ENCODE results near the gene PSMC3.

Gene PSMC3

DNA sequence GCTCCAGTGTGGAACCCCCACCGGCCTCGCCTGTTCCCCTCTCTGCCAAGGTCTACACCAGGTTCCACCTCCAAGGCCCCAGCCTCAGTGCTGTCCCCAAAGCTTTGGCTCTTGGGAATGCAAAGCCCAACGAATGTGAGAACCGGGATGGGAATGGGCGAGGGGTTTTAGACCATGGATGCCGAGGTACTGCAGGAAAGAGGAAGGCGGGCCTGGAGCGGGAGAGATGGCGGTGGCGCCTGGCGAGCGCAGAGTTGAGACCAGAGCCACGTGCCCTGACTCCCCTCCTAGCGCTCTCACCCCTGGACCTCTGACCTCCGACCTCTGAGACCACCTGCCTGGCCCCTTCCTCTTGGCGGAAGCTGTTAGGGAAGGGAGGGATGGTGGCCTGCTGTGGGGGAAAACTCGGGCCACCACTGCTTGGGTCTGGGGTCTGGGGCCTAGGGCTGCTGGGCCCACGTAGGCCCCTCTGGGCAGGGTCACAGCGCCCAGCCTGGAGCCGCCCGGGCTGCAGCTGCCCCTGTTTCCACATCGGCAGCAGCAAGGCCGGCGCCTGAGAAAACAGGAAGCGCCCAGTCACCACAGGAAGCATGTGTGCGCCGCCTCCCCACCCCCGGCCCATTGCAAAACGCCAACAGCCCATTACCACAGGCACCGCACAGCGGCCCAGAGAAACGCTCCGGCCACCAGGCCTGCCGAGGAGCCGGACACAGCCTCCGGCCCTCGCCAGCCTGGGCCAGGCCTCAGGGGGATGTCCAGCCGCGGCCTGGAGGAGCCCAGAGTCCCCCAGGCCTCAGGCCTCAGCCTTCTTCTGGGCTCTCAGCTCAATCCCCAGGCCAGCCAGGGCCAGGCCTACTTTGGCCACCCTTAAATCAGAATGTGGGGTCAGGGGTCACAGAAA lies 31.7 kb downstream of the PSMC3 start:
- peak in 1 of 2 donors; percentile 23 for DNase-seq (ENCODE audit: low read depth in 2 of 2)

DNA sequence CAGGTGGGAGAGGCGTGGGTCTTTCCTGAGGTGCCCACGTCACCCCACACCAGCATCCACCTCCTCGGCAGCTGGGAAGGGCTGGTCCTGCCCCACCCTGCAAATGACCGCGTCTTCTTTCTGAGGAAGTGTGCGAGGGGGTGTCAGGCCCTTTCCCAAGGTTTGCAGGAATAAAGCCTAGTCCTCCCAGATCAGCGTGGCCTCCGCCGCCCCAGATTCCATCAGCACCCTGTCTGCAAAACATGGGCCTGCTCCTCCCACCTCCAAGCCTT lies 32.3 kb downstream of the PSMC3 start:
- DNase-seq (ENCODE audit: low read depth in 2 of 2), result no peak

DNA sequence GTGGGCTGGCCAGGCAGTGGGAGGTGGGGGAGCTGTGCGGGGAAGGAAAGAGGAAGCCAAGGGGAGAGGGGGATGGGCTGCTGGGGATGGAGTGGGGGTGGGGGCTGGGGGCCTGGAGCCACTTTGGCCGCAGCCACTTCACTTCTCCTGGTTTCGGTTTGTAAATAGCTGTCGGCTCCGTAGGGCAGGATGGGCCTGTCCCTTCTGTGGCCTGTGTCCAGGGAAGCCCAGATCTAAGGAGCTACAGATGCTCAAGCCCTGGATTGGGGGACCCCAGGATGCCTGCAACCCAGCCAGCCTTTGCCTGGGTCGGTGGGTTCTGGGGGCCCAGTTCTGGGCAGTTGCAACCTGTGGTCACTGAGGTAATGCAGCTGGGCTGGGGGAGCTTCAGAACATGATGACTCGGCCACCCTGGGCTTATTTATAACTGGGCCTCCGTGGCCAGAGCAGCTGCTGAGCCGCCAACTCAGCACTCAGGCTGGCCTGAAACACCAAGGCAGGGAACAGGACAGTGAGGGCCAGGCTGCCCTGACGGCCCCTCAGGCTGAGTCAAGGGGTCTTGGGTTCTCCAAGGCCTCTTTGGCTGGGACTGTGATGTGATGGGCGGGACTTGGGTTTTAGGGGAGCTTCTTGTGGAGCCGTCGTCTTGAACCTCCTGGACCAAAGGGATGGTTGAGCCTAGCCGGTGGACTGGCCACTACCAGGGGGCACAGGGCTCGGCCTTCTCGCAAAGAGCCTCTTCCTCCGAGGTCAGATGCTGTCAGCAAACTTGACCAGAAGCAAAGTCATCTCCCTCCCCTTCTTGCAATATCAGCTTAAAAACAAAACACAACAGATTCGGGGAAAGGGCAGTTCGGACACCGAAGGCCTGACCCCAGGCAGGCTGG lies 32.8 kb downstream of the PSMC3 start:
- DNase-seq (ENCODE audit: low read depth in 2 of 2), result no peak

DNA sequence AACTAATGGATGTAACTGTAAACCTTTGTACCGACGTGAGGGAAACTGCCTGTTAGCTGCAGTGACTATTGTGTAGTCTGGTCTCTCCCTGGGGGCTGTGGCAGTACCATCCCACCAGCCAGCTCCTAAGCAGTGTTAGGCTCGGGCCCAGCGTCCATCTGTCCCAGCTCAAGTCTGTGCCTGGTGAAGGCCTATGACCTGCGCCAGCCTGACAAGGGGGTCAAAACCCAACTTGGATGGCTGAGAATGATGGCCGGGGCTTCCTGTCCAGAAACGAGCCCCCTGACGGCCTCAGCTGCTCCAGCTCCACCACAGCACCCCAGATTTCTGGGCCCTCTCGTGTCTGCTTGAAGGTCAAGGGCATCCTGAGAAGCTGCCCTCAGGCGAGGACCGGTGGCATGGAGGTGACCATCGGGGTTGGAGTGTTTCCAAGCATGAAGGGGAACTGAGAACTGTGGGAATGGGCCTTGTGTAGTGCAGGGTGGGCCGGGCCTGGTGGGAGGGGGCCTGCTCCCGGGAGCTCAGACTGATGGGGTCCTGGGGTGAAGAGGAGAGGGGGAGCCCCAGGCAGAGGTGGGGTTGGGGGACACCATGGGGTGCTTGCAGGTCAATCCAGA lies 33.6 kb downstream of the PSMC3 start:
- no peak for DNase-seq (ENCODE audit: low read depth in 2 of 2)

DNA sequence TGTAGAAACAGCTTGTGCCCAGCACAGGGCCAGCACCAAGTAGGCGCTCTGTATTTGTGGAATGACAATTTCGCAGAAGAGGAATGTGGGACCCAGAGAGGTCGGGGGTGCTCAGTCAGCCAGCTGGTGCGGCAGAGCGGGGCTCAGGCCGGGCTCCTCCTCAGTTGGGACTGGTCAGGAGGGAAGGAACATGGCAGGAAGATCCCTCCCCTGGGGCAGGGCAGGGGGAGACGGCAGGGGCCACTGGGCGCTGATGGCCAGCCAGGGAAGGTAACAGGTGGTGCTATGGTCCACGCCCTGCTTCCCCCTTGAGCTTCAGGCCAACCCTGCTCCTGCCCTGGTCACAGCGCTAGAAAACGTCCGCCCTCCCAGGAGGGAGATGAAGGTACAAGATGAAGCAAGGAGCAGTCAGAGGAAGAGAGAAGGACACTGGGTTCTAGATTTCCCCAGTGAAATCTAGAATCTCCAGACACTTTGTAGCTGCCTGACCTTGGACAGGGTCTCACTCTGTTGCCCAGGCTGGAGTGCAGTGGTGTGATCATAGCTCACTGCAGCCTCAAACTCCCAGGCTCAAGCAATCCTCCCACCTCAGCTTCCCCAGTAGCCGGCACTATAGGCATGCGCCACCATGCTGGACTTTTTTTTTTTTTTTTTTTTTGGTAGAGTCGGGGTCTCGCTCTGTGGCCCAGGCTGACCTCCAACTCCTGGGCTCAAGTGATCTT lies 34.4 kb downstream of the PSMC3 start:
- no peak for DNase-seq (ENCODE audit: low read depth in 2 of 2)

DNA sequence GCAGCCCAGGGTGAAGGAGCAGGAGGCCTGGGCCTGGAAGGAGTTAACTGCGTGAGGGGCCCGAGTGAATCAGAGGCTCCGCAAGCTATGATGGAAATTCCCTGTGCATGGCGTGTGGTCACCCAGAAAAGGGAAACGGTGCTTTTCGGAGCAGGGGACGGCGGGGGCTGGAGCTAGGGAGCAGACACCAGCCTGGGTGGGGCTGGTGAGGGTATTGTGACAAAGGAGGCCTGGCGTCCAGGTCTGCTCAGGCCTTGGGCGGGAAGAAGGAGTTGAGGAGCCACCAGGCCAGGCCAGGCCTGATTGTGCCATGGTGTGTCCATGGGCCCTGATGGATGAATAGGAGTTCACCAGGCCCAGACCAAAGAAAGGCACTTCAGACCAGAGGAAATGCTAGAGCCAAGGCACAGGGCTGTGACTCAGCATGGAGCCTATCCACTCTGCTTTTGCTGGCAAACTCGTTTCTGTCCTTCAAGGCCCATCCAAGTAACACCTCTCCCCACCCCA lies 35.1 kb downstream of the PSMC3 start:
- DNase-seq (ENCODE audit: low read depth in 2 of 2), result no peak

DNA sequence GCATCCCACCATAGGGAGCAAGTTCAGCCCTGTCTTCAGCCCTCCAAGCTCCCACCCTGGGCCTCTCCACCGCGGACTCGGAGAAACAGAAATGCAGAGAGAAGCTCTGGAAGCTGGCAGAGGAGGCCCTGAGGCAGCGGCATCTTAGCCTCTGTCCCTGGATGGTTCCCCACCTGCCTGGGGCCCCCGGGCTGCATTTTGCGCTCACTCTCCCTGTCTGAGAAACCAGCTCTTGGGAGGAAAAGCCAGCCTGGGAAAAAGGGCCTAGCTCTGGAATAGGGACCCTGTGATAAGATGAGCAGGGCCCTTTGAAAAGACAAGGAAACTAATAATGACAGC lies 35.8 kb downstream of the PSMC3 start:
- DNase-seq (ENCODE audit: low read depth in 2 of 2), result no peak

DNA sequence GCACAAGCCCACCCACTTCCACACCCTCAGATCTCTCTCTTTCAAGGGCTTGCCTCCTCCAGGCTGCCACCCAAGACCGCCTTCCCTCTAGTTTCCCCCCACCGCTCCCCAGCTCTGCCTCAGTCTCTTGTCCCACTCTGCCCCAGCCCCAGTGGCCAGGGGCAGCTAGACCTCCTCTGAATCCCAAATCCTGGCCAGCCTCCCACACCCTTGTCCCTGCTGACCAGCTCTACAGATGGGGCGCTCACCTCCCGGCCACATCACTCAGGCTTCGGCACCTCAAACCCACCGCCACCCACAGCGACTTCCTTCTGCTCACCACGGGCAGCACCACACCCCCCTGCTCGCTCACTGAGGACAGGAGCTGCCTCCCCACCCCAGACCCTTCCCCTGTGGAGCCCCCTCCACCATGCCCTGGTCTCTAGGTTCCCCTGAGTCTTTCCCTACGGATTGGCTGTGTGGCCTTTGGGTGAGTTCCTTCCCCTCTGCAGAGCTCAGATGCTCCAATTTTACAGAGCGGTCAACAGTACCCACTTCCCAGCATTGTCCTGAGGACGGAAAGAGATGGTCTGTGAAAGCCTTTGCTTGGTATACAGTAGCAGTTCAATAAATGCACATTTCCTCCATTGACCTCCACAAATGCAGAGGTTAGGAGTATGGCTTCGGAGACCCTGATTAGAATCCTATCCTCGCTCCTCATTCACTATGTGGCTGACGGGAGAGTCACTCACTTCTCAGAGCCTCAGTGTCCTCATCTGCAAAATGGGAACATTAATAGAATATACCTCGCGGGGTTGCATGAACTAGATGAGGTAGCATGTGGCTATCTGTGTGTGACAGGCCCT lies 36.4 kb downstream of the PSMC3 start:
- DNase-seq (ENCODE audit: low read depth in 2 of 2), result no peak

DNA sequence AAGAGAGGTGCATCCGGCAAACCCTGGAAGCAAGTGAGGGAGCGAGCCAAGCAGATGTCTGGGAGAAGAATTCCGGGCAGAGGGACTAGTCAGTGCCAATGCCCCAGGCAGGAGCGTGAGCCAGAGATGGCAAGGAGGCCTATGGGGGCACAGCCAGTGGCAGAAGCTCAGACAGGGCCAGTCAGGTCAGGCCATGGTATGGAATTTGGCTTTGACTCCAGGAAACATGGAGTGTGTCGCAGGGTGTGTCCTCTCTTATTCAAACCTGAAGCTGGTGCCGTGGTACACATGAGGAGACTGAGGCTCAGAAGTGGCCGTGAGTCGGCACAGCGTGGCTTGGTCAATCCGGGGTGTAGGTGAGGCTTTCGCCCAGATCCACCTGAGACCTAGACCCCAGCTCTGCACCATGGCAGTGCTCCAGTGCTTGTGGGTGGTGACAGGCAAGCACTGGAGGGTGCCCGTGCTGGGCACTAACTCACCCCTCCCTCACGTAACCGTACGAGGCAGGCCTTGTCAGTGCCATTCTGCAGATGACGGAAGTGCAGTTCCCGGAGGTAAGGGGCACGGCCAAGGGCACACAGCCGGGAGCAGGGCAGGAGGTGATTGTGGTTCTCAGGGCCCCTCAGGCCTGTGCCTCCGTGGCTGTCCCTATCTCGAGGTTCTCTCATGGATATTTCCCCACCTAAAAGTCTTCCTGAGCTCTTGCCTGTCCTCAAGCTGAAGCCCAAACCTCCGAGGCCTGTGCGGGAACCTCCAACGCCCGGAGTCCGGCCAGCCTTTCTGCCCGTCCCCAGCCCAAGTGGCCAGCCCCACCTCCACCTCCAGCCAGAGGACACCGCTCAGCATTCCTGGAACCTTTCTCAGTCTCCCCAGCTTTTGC lies 37.3 kb downstream of the PSMC3 start:
- no peak for DNase-seq (ENCODE audit: low read depth in 2 of 2)

DNA sequence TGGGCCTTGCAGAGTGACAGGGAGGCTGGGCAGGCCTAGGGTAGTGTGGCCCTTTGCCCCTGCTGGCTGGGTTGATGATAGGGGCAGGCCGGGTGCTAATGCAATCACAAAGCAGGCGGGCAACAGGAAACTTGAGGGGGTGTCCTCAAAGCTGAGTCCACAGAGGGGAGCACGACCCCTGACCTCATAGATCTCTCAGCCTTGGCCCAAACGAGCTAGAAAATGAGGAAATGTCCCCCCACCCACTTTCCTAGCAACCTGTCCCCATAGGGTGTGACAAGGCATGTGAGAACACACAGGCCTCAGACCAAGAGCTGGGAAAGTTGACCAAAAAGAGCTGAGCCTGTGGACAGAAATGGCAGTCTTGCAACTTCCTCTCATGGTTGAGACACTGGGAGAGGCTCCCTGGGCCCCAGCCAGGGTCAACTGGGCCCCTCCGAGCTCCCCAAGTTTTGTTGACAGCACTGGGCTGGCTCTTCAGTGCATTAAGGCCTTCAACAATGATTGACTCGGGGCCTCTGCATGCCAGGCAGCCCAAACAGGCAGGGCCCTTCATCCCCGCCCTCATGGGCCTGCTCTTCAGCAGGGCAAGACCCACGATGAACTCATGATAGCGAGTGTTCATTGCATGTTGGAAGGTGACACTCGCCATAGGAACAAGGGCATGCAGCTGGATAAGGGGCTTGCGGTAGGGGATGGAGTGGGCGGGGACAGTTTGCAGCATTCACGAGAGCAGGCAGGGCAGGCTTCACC lies 38.1 kb downstream of the PSMC3 start:
- DNase-seq (ENCODE audit: low read depth in 2 of 2), result no peak

DNA sequence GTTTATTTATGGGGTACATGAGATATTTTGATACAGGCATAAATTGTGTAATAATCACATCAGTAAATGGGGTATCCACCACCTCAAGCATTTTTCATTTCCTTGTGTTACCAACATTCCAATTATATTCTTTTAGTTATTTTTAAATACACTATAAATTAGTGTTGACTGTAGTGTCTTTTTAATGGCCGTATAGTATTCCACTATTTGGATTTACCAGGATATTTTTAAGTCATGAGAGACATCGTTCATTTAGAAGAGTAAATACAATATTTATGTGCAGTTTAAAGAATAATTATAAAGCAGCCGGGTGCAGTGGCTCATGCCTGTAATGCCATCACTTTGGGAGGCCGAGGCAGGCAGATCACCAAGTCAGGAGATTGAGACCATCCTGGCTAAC lies 41.7 kb downstream of the PSMC3 start:
- no peak for DNase-seq (ENCODE audit: low read depth in 2 of 2)

DNA sequence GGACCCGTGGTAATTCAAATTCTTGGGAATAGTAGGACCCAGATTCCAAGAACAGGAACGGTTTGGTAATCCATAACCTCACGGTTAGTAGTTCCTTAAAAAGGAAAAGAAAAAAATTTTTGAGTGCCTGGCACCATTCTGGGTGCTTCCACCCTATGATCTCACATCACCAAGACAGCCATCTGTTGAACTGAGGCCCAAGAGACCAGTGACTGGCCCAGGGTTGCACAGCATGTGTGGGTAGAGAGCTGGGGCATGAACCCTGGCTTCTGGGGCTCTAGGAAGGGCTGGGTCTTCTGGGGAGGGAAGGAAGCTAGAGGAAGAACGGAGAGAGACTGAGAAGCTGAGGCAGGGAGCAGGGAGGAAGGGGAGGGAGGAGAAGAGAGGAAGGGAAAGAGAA lies 43.2 kb downstream of the PSMC3 start:
- no peak for DNase-seq (ENCODE audit: low read depth in 2 of 2)

DNA sequence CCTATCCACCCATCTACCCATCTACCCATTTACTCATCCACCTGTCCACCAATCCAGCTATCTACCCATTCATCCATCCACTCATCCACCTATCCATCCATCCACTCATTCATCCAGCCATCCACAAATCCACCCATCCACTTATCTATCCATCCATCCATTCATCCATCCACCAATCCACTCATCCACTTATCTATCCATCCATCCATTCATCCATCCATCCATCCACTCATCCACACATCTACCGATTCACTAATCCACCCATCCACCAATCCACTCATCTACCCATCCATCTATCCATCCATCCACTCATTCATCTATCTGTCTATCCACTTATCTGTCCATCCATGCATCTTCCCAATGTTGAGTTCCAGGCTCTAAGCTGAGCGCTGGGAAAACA lies 46.2 kb downstream of the PSMC3 start:
- no peak for DNase-seq (ENCODE audit: low read depth in 2 of 2)

DNA sequence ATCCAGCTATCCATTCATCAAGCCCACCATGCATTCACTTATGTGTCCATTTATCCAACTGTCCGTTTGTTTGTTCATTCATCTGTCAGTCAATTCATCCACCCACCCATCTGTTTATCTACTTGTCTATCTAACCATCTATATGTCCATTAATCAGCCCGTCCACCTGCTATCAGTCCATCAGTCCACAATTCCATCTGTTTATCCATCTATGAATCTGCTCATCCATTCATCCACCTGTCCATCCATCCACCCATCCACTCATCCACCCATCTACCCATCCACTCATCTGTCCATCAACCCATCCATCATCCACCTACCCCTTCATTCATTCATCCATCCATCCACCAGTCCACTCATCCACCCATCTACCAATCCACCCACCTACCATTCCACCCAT lies 46.9 kb downstream of the PSMC3 start:
- DNase-seq (ENCODE audit: low read depth in 2 of 2), result no peak

DNA sequence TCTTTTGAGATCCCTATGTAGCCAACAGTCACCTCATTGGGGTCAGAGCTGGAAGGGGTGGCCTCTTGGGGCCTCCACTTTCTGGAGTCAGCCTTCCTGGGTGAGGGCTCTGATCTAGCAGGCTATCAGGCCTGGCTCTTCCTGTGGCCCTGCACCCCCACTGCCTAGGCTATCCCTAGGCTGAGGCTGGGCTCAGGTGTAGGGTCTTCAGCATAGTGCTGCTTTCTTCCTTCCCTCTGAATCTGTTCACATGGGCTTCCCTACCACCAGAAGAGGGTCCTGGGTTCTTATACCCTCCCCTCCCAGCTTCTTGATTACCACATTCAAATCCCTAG lies 47.4 kb downstream of the PSMC3 start:
- no peak for DNase-seq (ENCODE audit: low read depth in 2 of 2)

DNA sequence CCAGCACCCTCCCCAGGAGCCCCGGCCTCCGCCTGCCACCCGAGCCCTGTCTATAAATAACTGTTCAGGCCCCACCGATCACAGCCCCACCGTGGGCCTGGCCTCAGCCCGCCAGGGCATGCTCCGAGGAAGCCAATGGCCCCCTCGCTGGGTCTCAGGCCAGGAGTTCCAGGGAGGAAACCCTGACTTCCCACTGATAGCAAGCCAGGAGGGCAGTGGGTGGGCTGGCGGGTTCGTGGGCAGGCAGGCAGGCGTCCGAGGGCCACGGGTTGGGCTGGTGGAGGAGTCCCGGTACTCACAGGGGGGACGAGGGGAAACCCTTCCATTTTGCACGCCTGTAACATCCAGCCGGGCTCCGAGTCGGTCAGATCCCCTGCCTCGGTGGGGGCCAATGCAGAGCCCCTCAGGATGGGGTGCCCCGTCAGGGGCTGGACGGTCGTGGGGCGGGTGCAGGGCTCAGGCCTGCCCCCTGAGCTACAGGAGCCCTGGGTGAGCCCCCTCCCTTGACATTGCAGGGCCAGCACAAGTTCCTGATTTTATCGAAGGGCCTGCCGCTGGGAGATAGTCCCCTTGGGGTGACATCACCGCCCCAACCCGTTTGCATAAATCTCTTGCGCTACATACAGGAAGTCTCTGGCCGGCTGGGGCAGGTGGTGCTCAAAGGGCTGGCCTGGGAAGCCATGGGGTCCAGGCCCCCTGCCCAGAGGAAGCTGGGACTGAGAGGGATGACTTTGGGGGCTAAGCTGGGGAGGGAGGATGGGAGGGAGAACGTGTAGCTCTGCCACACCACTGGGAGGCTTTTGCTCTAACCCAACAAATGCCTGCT lies 48.0 kb downstream of the PSMC3 start, which contains the start of gene SPI1:
SPI1 (minus strand) TSS at position 538 of the 826 bp plus-strand sequence; CDS start at position 344, 194 bp downstream.
- no peak for DNase-seq (ENCODE audit: low read depth in 2 of 2)

DNA sequence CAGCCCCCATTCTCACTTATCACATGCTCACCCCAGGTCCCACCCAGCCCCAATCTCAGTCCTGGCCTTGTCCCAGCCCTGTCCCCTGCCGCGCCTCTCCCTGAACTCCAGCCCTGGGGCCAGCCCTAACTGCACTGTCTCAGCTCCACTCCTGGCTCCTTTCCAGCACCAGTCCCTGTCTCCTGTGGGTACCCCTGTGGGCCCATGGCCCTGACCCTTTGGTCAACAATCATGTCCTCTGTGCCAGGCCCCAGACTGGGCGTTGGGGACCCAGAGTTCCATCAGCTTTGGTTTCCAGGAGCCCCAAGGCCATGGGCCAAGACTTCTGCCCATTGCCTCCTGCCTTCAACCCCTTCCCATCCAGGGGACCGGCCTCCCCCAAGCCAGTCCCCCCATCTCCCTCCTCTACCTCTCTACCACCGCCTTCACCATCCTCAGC lies 48.6 kb downstream of the PSMC3 start:
- DNase-seq (ENCODE audit: low read depth in 2 of 2), result no peak

Data from stimulated activated CD4-positive, alpha-beta T cell treated with anti-CD3 and anti-CD28 coated beads, Interleukin-1b, Interleukin-23, amount 100 ng/mL, for 1 hour (primary cell).